PC-3 (cell line): ENCODE data around the gene PDIA6. TPM values are rescaled to one million over a fixed set of nuclear protein-coding genes. Genes with fewer than 3 reads are reported as not detected.

Experiments used
- ATAC-seq: fragments of 200-7000 bp; cut with Tn5 transposase; 2 replicates; pipeline ENCODE4 v1.9.1; 2020; ENCODE audit warnings: mild to moderate bottlenecking, moderate library complexity
- BruUV-seq: library from RNA; stranded (reverse); fragments of 400-500 nt; replicated peaks from 2 replicates; lab custom pipeline; 2021; lab: Mats Ljungman, UMichigan
- CTCF ChIA-PET: fragments of 300-600 bp; sonication (Branson Sonifier 250); formaldehyde crosslinking; loops from one replicate; lab custom pipeline; 2022; ENCODE audit warnings: antibody characterized with exemption; lab: Charles Lee
- POLR2A ChIA-PET: fragments of 300-600 bp; sonication (Branson Sonifier 250); formaldehyde crosslinking; loops from one replicate; lab custom pipeline; 2022; ENCODE audit warnings: antibody characterized with exemption; ENCODE audit not compliant: unreplicated experiment; lab: Charles Lee
- DNase-seq: peaks from one replicate; pipeline ENCODE4 v3.0.0-alpha.2; 2015
- H2AFZ ChIP-seq: fragments of 300-600 bp; sonication (generic); 2 replicates; pipeline ENCODE4 v1.6.0; 2016; ENCODE audit warnings: antibody characterized with exemption, low read length
- H3F3A ChIP-seq: fragments of 300-600 bp; sonication (generic); one replicate; pipeline ENCODE4 v1.6.0; 2017; ENCODE audit warnings: antibody characterized with exemption, low read length, control low read depth, mild to moderate bottlenecking; ENCODE audit not compliant: unreplicated experiment
- H3K27ac ChIP-seq: fragments of 300-600 bp; sonication (generic); 2 replicates; pipeline ENCODE4 v1.5.1; 2016; ENCODE audit warnings: mild to moderate bottlenecking, low read length
- H3K27me3 ChIP-seq: fragments of 300-600 bp; sonication (generic); 2 replicates; pipeline ENCODE4 v1.6.1; 2016; ENCODE audit warnings: low read length, mixed read lengths
- H3K36me3 ChIP-seq: fragments of 300-600 bp; sonication (generic); 2 replicates; pipeline ENCODE4 v1.6.1; 2016; ENCODE audit warnings: low read depth, mixed run types, low read length, mixed read lengths
- H3K4me1 ChIP-seq: fragments of 300-600 bp; sonication (generic); 2 replicates; pipeline ENCODE4 v1.5.1; 2016; ENCODE audit warnings: low read length; ENCODE audit not compliant: insufficient read depth
- H3K4me2 ChIP-seq: fragments of 300-600 bp; sonication (generic); 2 replicates; pipeline ENCODE4 v1.6.0; 2016; ENCODE audit warnings: low read length
- H3K4me3 ChIP-seq: fragments of 300-600 bp; sonication (generic); 2 replicates; pipeline ENCODE4 v1.5.1; 2016; ENCODE audit warnings: mild to moderate bottlenecking, low read length, mixed read lengths
- H3K79me2 ChIP-seq: fragments of 300-600 bp; sonication (generic); 2 replicates; pipeline ENCODE4 v1.6.1; 2017; ENCODE audit warnings: low read length, mixed read lengths
- H3K9ac ChIP-seq: fragments of 300-600 bp; sonication (generic); 2 replicates; pipeline ENCODE4 v1.6.0; 2016; ENCODE audit warnings: mild to moderate bottlenecking, low read length
- H3K9me2 ChIP-seq: fragments of 300-600 bp; sonication (generic); replicated peaks from 2 replicates; pipeline ENCODE4 v1.6.1; 2016; ENCODE audit warnings: mixed run types, low read length, mixed read lengths
- H3K9me3 ChIP-seq: fragments of 300-600 bp; sonication (generic); 2 replicates; pipeline ENCODE4 v1.6.1; 2016; ENCODE audit warnings: low read length, mixed read lengths
- H4K20me1 ChIP-seq: fragments of 300-600 bp; sonication (generic); 2 replicates; pipeline ENCODE4 v1.6.1; 2016; ENCODE audit warnings: low read length, mixed read lengths
- CTCF ChIP-seq: fragments of 300-600 bp; sonication (generic); conservative IDR thresholded peaks from 2 replicates; pipeline ENCODE4 v1.5.1; 2017; ENCODE audit warnings: antibody characterized with exemption, low read depth, mild to moderate bottlenecking, low read length
- EZH2 ChIP-seq: fragments of 300-600 bp; sonication (generic); IDR thresholded peaks from one replicate; pipeline ENCODE4 v1.6.1; 2017; ENCODE audit warnings: antibody characterized with exemption, mild to moderate bottlenecking, low read length; ENCODE audit not compliant: unreplicated experiment
- EZH2phosphoT487 ChIP-seq: fragments of 300-600 bp; sonication (generic); IDR thresholded peaks from 2 replicates; pipeline ENCODE4 v1.6.1; 2018; ENCODE audit warnings: mild to moderate bottlenecking, antibody characterized with exemption, low read length, borderline replicate concordance
- intact Hi-C: fragments of 100-400 bp; cut with micrococcal nuclease; formaldehyde crosslinking; loops from 2 replicates; pipeline ENCODE4 v1.9.0; 2023
- total RNA-seq: library from RNA; depleted of rRNA; stranded (reverse); fragments of >200 nt; gene quantifications from 2 replicates; pipeline ENCODE4 v1.2.3, GENCODE V29; 2014

Gene PDIA6
- total RNA-seq, 1 experiment from 2014 or later: 351 TPM

DNA sequence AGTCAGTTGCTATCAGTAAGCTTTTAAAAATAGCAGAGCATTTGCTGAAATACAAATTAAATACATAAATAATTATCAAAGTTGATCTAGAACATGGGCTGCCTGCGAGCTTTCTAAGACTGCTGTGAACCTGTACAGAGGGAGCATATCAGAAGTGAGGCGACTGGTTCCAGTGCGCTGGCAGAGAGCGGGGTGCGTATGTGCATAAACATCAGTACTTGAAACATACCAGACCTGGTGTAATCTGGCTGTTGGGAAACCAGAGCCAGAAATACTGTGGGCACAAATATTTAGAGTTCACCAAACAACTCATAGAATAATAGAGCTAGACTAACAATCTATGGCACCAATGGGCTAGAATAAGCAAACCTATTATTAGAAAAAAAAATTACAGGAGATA, 27.3 kb downstream of the PDIA6 start:
- DNase-seq: no peak
- H3K27me3 ChIP-seq: no peaks in the 10 kb centered on the region
- H3K4me1 ChIP-seq: peaks cover 15% of the 10 kb centered on the region
- H4K20me1 ChIP-seq: peaks cover 13% of the 10 kb centered on the region; the same call in 1 of the 2 replicates
- ChIA-PET CTCF (no interaction called here), POLR2A (no interaction called here)
- no peak overlapping the region for H3K9ac ChIP-seq
- no peak overlapping the region for H3K4me2 ChIP-seq
- no peaks in the 10 kb centered on the region for H3K9me3 ChIP-seq
- intact Hi-C loops: no loop called here
- H3K27ac ChIP-seq: no peak overlapping the region
- no peak overlapping the region for H2AFZ ChIP-seq
- TF ChIP-seq CTCF (no peak), EZH2phosphoT487 (no peak), EZH2 (no peak)
- BruUV-seq: no TSS peak
- no peaks in the 10 kb centered on the region; the same call in 1 of the 2 replicates for H3K79me2 ChIP-seq
- H3F3A ChIP-seq: no peaks in the 10 kb centered on the region
- H3K36me3 ChIP-seq: peaks cover 81% of the 10 kb centered on the region
- no peak for ATAC-seq
- H3K4me3 ChIP-seq: no peak overlapping the region
- H3K9me2 ChIP-seq: no peaks in the 10 kb centered on the region

DNA sequence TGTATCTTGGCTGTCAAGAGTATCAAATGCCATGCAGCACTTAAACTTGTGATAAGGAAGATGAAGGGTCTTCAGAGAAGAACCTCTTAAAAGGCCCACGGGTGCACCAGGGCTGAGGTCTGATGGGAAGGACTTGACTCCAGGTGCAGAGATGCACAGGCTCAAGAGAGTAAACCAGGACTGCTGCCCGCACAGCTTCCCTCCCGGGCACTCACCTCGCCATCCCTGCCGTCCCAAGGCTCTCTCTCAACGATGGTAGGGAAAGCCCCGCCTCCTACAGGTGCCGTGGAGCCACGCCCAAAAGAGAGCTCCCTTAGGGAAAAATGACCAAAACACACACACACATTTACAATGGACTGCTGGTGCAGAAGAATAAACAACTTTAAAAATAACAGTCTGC, 27.9 kb downstream of the PDIA6 start:
- Histone ChIP-seq H2AFZ (no peak overlapping the region), H3K36me3 (peaks cover 78% of the 10 kb centered on the region), H3K4me3 (no peak overlapping the region), H4K20me1 (peaks cover 13% of the 10 kb centered on the region; the same call in 1 of the 2 replicates), H3K79me2 (no peaks in the 10 kb centered on the region; the same call in 1 of the 2 replicates), H3K4me2 (no peak overlapping the region), H3K27ac (no peak overlapping the region), H3F3A (no peaks in the 10 kb centered on the region), H3K9me2 (no peaks in the 10 kb centered on the region), H3K27me3 (no peaks in the 10 kb centered on the region), H3K9me3 (no peaks in the 10 kb centered on the region), H3K9ac (no peak overlapping the region), H3K4me1 (peaks cover 15% of the 10 kb centered on the region)
- intact Hi-C loops: loop anchor here (5.0 kb wide), 1 partner anchor 77 kb away; no protein-coding TSS in a partner anchor
- no peak for TF ChIP-seq EZH2
- TF ChIP-seq EZH2phosphoT487: no peak
- no peak for TF ChIP-seq CTCF
- no peak for ATAC-seq
- ChIA-PET CTCF (no interaction called here), POLR2A (no interaction called here)
- DNase-seq: no peak
- BruUV-seq: no TSS peak

DNA sequence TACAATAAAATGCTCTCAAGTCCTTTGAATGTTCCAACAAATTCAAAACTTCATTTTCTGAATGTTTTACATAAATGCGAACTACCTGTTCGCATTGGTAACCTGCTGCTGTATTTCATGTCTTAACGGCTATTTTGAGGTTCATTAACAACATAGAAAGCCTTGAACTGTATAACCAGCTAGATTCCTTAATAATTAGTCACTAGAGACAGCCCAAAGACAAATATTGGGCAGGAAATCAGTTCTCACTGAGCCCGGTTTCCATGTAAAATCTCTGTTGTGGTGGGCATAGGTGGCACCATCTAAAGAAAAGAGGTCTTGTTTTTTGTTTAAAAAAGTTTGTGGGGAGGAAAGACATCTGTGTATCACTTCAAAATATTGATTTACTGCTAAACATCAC, 29.2 kb downstream of the PDIA6 start:
- CTCF ChIA-PET: no interaction called here
- no peaks in the 10 kb centered on the region for H3K9me2 ChIP-seq
- TSS peak; percentile 68 for BruUV-seq
- peaks cover 15% of the 10 kb centered on the region for H3K4me1 ChIP-seq
- H4K20me1 ChIP-seq: peaks cover 13% of the 10 kb centered on the region; the same call in 1 of the 2 replicates
- H3K27me3 ChIP-seq: no peaks in the 10 kb centered on the region
- no peak overlapping the region for H3K9ac ChIP-seq
- ATAC-seq (peak; percentile 81), DNase-seq (peak; percentile 72)
- peaks cover 65% of the 10 kb centered on the region for H3K36me3 ChIP-seq
- no peaks in the 10 kb centered on the region for H3F3A ChIP-seq
- H3K27ac ChIP-seq: no peak overlapping the region
- H2AFZ ChIP-seq: no peak overlapping the region
- H3K4me2 ChIP-seq: peak overlapping the region; percentile 33
- intact Hi-C loops: loop anchor here (5.0 kb wide), 1 partner anchor 76 kb away; no protein-coding TSS in a partner anchor
- POLR2A ChIA-PET: no interaction called here
- no peak overlapping the region for H3K4me3 ChIP-seq
- no peaks in the 10 kb centered on the region for H3K9me3 ChIP-seq
- no peaks in the 10 kb centered on the region; the same call in 1 of the 2 replicates for H3K79me2 ChIP-seq
- TF ChIP-seq EZH2phosphoT487 (no peak), EZH2 (no peak), CTCF (no peak)
